ENCODE results near the gene SLC2A8. TPM values are rescaled to one million over a fixed set of nuclear protein-coding genes. Genes with fewer than 3 reads are reported as not detected.
A peak's percentile ranks its signal among the peaks of the same experiment; 100 is the strongest.

Gene SLC2A8
- total RNA-seq, 1 donor = 5.5 TPM

GRCh38 chr9:127423934-127424675, 27.1 kb downstream of the SLC2A8 start, which contains the start of gene ZNF79:
Gene ZNF79 (plus strand): TSS chr9:127424382. CDS start chr9:127424788, 406 bp downstream.
- peak; percentile 91 for DNase-seq (ENCODE audit: low read depth)
- H3K4me3 ChIP-seq (ENCODE audit: low read depth, low read length) = peak within 1 kb of the TSS; percentile 92
- TF ChIP-seq CTCF (IDR thresholded peaks at IDR 0.05; ENCODE audit: insufficient read depth, low read length) = no peak

DNA sequence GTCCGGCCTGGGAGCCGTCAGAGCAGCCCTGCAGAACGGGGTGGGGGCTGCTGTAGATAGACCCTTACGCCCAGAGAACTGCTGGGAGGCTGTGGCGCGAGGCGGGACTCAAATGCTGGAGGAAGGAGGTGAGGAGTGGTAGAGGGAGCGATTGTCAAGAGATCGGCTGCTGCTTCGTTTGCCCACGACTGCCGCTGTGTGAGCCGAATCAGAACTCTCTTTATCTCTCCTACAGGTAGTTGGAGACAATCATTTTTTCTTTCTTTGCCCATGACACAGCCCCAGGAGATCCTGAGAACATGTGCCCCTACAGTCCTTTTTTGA, 27.7 kb downstream of the SLC2A8 start:
- no peak for TF ChIP-seq CTCF (IDR thresholded peaks at IDR 0.05; ENCODE audit: insufficient read depth, low read length)
- H3K4me3 ChIP-seq (ENCODE audit: low read depth, low read length) = peak overlapping the region; percentile 92
- DNase-seq (ENCODE audit: low read depth) = no peak

DNA sequence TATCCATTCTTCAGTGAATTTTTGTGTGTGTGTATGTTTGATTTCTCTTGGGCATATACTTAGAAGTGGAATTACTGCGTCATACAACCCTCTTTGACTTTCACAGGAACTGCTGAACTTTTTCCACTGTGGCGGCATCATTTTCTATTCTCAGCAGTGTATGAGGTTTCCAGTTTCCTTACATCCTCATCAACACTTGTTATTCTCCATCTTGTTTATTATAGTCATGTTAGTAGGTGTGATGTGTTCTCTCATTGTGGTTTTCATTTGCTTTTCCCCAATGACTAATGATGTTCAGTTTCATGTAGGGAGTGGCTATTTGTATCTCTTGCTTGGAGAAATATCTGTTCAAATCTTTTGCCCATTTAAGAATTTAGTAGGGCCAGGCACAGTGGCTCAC, 29.8 kb downstream of the SLC2A8 start:
- no peak for DNase-seq (ENCODE audit: low read depth)
- TF ChIP-seq CTCF (IDR thresholded peaks at IDR 0.05; ENCODE audit: insufficient read depth, low read length) = no peak
- no peak overlapping the region for H3K4me3 ChIP-seq (ENCODE audit: low read depth, low read length)

DNA sequence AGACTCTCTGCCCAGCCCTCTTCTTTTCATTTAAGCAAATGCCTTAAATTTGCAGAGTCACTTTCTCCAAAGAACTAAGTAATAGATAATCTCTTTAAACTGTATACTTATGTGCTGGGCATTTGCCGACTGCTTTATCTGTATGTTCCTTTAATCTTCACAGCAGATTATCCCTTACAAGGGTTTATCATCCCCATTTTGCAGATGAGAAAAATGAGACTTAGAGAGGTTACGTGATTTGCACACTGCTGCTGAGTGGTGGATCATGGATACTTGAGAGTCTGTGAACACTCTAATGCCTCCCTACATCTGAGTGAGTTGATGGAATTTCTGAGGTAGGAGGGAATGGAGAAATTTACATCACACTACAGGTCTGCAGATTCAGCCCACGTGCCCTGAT, 31.4 kb downstream of the SLC2A8 start:
- no peak for TF ChIP-seq CTCF (IDR thresholded peaks at IDR 0.05; ENCODE audit: insufficient read depth, low read length)
- no peak for DNase-seq (ENCODE audit: low read depth)
- no peak overlapping the region for H3K4me3 ChIP-seq (ENCODE audit: low read depth, low read length)

- TF ChIP-seq CTCF (IDR thresholded peaks at IDR 0.05; ENCODE audit: insufficient read depth, low read length) = no peak
- H3K4me3 ChIP-seq (ENCODE audit: low read depth, low read length) = no peak overlapping the region
- no peak for DNase-seq (ENCODE audit: low read depth)
Measured at GRCh38 chr9:127430415-127430814, 33.4 kb downstream of the SLC2A8 start.

GRCh38 chr9:127437497-127438264, 40.7 kb downstream of the SLC2A8 start:
- DNase-seq (ENCODE audit: low read depth) = no peak
- TF ChIP-seq CTCF (IDR thresholded peaks at IDR 0.05; ENCODE audit: insufficient read depth, low read length) = no peak
- no peak overlapping the region for H3K4me3 ChIP-seq (ENCODE audit: low read depth, low read length)
